ENCODE measurements around the gene PCK1. TPM values are rescaled to one million over a fixed set of nuclear protein-coding genes. Genes with fewer than 3 reads are reported as not detected.

PCK1 gene
- total RNA-seq, 1 donor from 2014 or later, result not detected

GRCh38 chr20:57535297-57535696 is 25.6 kb upstream of the PCK1 start:
- Mint-ChIP-seq H3K36me3 (ENCODE audit: low read depth, unreplicated experiment) (peaks cover 7% of the 10 kb centered on the region), H3K9me3 (ENCODE audit: unreplicated experiment) (no peaks in the 10 kb centered on the region), H3K27me3 (ENCODE audit: unreplicated experiment) (no peaks in the 10 kb centered on the region), H3K27ac (ENCODE audit: unreplicated experiment) (no peak overlapping the region), H3K4me1 (ENCODE audit: unreplicated experiment) (no peaks in the 10 kb centered on the region), H3K4me3 (ENCODE audit: unreplicated experiment) (no peak overlapping the region)
- no peak for DNase-seq (ENCODE audit: low spot score)
- TF ChIP-seq CTCF (IDR thresholded peaks at IDR 0.05; ENCODE audit: unreplicated experiment), result no peak

- Mint-ChIP-seq H3K27me3 (ENCODE audit: unreplicated experiment) (peaks cover 1% of the 10 kb centered on the region), H3K4me3 (ENCODE audit: unreplicated experiment) (no peak overlapping the region), H3K27ac (ENCODE audit: unreplicated experiment) (no peak overlapping the region), H3K36me3 (ENCODE audit: low read depth, unreplicated experiment) (peaks cover 7% of the 10 kb centered on the region), H3K9me3 (ENCODE audit: unreplicated experiment) (peaks cover 2% of the 10 kb centered on the region), H3K4me1 (ENCODE audit: unreplicated experiment) (no peaks in the 10 kb centered on the region)
- DNase-seq (ENCODE audit: low spot score), result no peak
- no peak for TF ChIP-seq CTCF (IDR thresholded peaks at IDR 0.05; ENCODE audit: unreplicated experiment)
These were observed 24.7 kb upstream of the PCK1 start for GRCh38 chr20:57536120-57536708.

- DNase-seq (ENCODE audit: low spot score), result no peak
- no peaks in the 10 kb centered on the region for H3K4me1 Mint-ChIP-seq (ENCODE audit: unreplicated experiment)
- peaks cover 4% of the 10 kb centered on the region for H3K9me3 Mint-ChIP-seq (ENCODE audit: unreplicated experiment)
- no peak overlapping the region for H3K4me3 Mint-ChIP-seq (ENCODE audit: unreplicated experiment)
- H3K27ac Mint-ChIP-seq (ENCODE audit: unreplicated experiment), result no peak overlapping the region
- TF ChIP-seq CTCF (IDR thresholded peaks at IDR 0.05; ENCODE audit: unreplicated experiment), result no peak
- peaks cover 7% of the 10 kb centered on the region for H3K36me3 Mint-ChIP-seq (ENCODE audit: low read depth, unreplicated experiment)
- peaks cover 4% of the 10 kb centered on the region for H3K27me3 Mint-ChIP-seq (ENCODE audit: unreplicated experiment)
These were observed 23.9 kb upstream of the PCK1 start for GRCh38 chr20:57536771-57537724.

- Mint-ChIP-seq H3K27ac (ENCODE audit: unreplicated experiment) (no peak overlapping the region), H3K4me1 (ENCODE audit: unreplicated experiment) (no peaks in the 10 kb centered on the region), H3K27me3 (ENCODE audit: unreplicated experiment) (peaks cover 4% of the 10 kb centered on the region), H3K9me3 (ENCODE audit: unreplicated experiment) (peaks cover 4% of the 10 kb centered on the region), H3K36me3 (ENCODE audit: low read depth, unreplicated experiment) (peaks cover 7% of the 10 kb centered on the region), H3K4me3 (ENCODE audit: unreplicated experiment) (no peak overlapping the region)
- no peak for TF ChIP-seq CTCF (IDR thresholded peaks at IDR 0.05; ENCODE audit: unreplicated experiment)
- no peak for DNase-seq (ENCODE audit: low spot score)
These were observed 23.1 kb upstream of the PCK1 start for GRCh38 chr20:57537822-57538221.

GRCh38 chr20:57539889-57540288 is 21.0 kb upstream of the PCK1 start:
- Mint-ChIP-seq H3K4me1 (ENCODE audit: unreplicated experiment) (peaks cover under 1% of the 10 kb centered on the region), H3K36me3 (ENCODE audit: low read depth, unreplicated experiment) (no peaks in the 10 kb centered on the region), H3K27me3 (ENCODE audit: unreplicated experiment) (peaks cover 4% of the 10 kb centered on the region), H3K9me3 (ENCODE audit: unreplicated experiment) (peaks cover 4% of the 10 kb centered on the region), H3K27ac (ENCODE audit: unreplicated experiment) (no peak overlapping the region), H3K4me3 (ENCODE audit: unreplicated experiment) (no peak overlapping the region)
- DNase-seq (ENCODE audit: low spot score), result no peak
- no peak for TF ChIP-seq CTCF (IDR thresholded peaks at IDR 0.05; ENCODE audit: unreplicated experiment)

All from endothelial cell (in vitro differentiated cells).